ENCODE measurements around the gene AP4S1. TPM values are rescaled to one million over a fixed set of nuclear protein-coding genes. Genes with fewer than 3 reads are reported as not detected.

AP4S1 gene
- total and polyA plus RNA-seq, 10 donors: 6.4 to 22.9 (median 13.2) TPM

- WGBS, 5 donors: 58 to 88% (median 78%) methylated on average over 3 of the region's 3 CpGs
- no peaks in the 10 kb centered on the region for H3K9me3 ChIP-seq
- no peak overlapping the region for H3K27ac ChIP-seq
- peaks cover 0 to 44% (median 9%) of the 10 kb centered on the region in 6 donors for H3K36me3 ChIP-seq
- intact Hi-C loops (cut with DNase I; ENCODE audit: low total_unique reads): no loop called here
- TF ChIP-seq POLR2AphosphoS5 (IDR thresholded peaks at IDR 0.05) (no peak), POLR2A (IDR thresholded peaks at IDR 0.05) (no peak), CTCF (IDR thresholded peaks at IDR 0.05 in 8 of 11, conservative IDR thresholded peaks at IDR 0.05 in 3 of 11) (no peak)
- H3K4me1 ChIP-seq: peaks cover 0 to 37% (median 0%) of the 10 kb centered on the region in 6 donors
- no peak for DNase-seq
- H3K4me3 ChIP-seq: no peak overlapping the region
- no peaks in the 10 kb centered on the region for H3K27me3 ChIP-seq (replicated peaks in 1 of 7)
Measured at GRCh38 chr14:31010935-31011334, 14.5 kb upstream of the AP4S1 start.

- Histone ChIP-seq H3K27ac (peak overlapping the region in 1 of 8 donors; percentile 27), H3K27me3 (replicated peaks in 1 of 7) (no peaks in the 10 kb centered on the region), H3K9me3 (no peaks in the 10 kb centered on the region), H3K4me1 (peaks cover 0 to 59% (median 4%) of the 10 kb centered on the region in 6 donors), H3K36me3 (peaks cover 0 to 44% (median 0%) of the 10 kb centered on the region in 6 donors), H3K4me3 (no peak overlapping the region)
- no peak for TF ChIP-seq POLR2A (IDR thresholded peaks at IDR 0.05)
- intact Hi-C loops (cut with DNase I; ENCODE audit: low total_unique reads): no loop called here
- DNase-seq: no peak
- WGBS, 5 donors: 62 to 94% (median 84%) methylated on average over 4 of the region's 4 CpGs
Measured at GRCh38 chr14:31013841-31014240, 11.6 kb upstream of the AP4S1 start.

DNA sequence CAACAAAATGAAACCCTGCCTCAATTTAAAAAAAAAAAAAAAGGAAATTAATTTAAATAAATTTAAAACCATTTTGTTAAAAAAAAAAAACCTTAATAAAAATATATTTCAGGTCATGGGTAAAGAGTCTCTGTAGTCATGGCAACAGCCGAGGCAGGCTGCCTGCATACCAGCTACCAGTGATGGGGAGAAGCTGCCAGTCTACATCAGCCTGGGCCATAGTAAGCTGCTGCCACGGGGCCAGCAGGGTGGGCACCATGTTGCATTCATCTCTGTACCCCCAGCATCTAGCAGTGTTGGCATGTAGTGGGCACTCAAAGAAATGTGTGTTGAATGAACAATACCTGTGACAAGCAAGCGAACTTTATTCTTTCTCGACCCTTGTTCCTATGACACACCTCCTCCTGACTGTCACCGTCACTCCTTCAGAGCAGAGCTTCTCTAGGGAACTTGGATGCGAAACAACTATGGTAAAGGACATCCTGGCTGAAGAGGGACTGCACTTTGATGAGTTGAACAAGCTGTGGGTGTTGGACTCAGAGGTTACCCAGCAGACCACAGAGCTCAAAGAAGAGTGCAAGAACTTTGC lies 7.3 kb upstream of the AP4S1 start:
- H3K4me3 ChIP-seq: no peak overlapping the region
- TF ChIP-seq POLR2A (IDR thresholded peaks at IDR 0.05) (no peak), CTCF (IDR thresholded peaks at IDR 0.05 in 8 of 11, conservative IDR thresholded peaks at IDR 0.05 in 3 of 11) (no peak), POLR2AphosphoS5 (IDR thresholded peaks at IDR 0.05) (no peak)
- H3K27ac ChIP-seq: no peak overlapping the region
- H3K4me1 ChIP-seq: peaks cover 2 to 85% (median 25%) of the 10 kb centered on the region in 6 donors
- no peaks in the 10 kb centered on the region for H3K27me3 ChIP-seq (replicated peaks in 1 of 7)
- no peak for DNase-seq
- intact Hi-C loops (cut with DNase I; ENCODE audit: low total_unique reads): no loop called here
- H3K9me3 ChIP-seq: no peaks in the 10 kb centered on the region
- WGBS, 5 donors: 84 to 90% (median 89%) methylated on average over 6 of the region's 6 CpGs
- H3K36me3 ChIP-seq: peaks cover 0 to 47% (median 0%) of the 10 kb centered on the region in 6 donors

- H3K4me1 ChIP-seq: peaks cover 21 to 86% (median 44%) of the 10 kb centered on the region in 6 donors
- H3K9me3 ChIP-seq: no peaks in the 10 kb centered on the region
- TF ChIP-seq POLR2AphosphoS5 (IDR thresholded peaks at IDR 0.05): no peak
- no peak for TF ChIP-seq POLR2A (IDR thresholded peaks at IDR 0.05)
- no peak for TF ChIP-seq CTCF (IDR thresholded peaks at IDR 0.05 in 8 of 11, conservative IDR thresholded peaks at IDR 0.05 in 3 of 11)
- intact Hi-C loops (cut with DNase I; ENCODE audit: low total_unique reads): no loop called here
- 80 to 89% (median 83%) methylated on average over 8 of the region's 8 CpGs for WGBS, 5 donors
- peak overlapping the region in 7 of 8 donors; percentile 12 to 55 (median 42) for H3K27ac ChIP-seq
- no peak for DNase-seq
- no peaks in the 10 kb centered on the region for H3K27me3 ChIP-seq (replicated peaks in 1 of 7)
- H3K36me3 ChIP-seq: peaks cover 0 to 47% (median 0%) of the 10 kb centered on the region in 6 donors
- no peak overlapping the region for H3K4me3 ChIP-seq
Measured at GRCh38 chr14:31020834-31021575, 4.4 kb upstream of the AP4S1 start.
